PFSK-1 (cell line): ENCODE results near the gene NAT9.

Experiments used
- FOXP2 ChIP-seq: optimal IDR thresholded peaks from 2 replicates; pipeline ENCODE3; 2011; ENCODE audit warnings: borderline replicate concordance, control low read depth, inconsistent platforms; ENCODE audit not compliant: insufficient read depth; ENCODE audit errors: extremely low read length, extremely low read depth
- POLR2AphosphoS5 ChIP-seq: IDR thresholded peaks from 2 replicates; pipeline ENCODE4 v1.6.1; 2012; ENCODE audit warnings: low read depth, mild to moderate bottlenecking, control low read depth, low read length, moderate library complexity
- TAF1 ChIP-seq: IDR thresholded peaks from 2 replicates; pipeline ENCODE4 v1.6.1; 2012; ENCODE audit warnings: low read length, control low read depth, borderline replicate concordance; ENCODE audit not compliant: insufficient read depth
- TF ChIP-seq, protein P1 (sequence below), 2 experiments: IDR thresholded peaks; 2 replicates each; pipeline versions ENCODE4 v1.6.1 to v1.8.0; 2011 to 2012; ENCODE audit warnings: low read depth in 2 of 2, low read length in 2 of 2, control low read depth in 1 of 2, inconsistent platforms in 1 of 2, mild to moderate bottlenecking in 1 of 2, moderate library complexity in 1 of 2; ENCODE audit not compliant: insufficient read depth in 1 of 2

- TF ChIP-seq TAF1 (no peak), POLR2AphosphoS5 (no peak), FOXP2 (no peak)
- TF ChIP-seq, protein P1, sequence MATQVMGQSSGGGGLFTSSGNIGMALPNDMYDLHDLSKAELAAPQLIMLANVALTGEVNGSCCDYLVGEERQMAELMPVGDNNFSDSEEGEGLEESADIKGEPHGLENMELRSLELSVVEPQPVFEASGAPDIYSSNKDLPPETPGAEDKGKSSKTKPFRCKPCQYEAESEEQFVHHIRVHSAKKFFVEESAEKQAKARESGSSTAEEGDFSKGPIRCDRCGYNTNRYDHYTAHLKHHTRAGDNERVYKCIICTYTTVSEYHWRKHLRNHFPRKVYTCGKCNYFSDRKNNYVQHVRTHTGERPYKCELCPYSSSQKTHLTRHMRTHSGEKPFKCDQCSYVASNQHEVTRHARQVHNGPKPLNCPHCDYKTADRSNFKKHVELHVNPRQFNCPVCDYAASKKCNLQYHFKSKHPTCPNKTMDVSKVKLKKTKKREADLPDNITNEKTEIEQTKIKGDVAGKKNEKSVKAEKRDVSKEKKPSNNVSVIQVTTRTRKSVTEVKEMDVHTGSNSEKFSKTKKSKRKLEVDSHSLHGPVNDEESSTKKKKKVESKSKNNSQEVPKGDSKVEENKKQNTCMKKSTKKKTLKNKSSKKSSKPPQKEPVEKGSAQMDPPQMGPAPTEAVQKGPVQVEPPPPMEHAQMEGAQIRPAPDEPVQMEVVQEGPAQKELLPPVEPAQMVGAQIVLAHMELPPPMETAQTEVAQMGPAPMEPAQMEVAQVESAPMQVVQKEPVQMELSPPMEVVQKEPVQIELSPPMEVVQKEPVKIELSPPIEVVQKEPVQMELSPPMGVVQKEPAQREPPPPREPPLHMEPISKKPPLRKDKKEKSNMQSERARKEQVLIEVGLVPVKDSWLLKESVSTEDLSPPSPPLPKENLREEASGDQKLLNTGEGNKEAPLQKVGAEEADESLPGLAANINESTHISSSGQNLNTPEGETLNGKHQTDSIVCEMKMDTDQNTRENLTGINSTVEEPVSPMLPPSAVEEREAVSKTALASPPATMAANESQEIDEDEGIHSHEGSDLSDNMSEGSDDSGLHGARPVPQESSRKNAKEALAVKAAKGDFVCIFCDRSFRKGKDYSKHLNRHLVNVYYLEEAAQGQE (IDR thresholded peaks at IDR 0.05; ENCODE audit: insufficient read depth in 1 of 2, low read depth in 2 of 2, low read length in 2 of 2): no peak
Observed at GRCh38 chr17:74729866-74730265, 46.3 kb downstream of the NAT9 start.
